ENCODE results near the gene CPD. TPM values are rescaled to one million over a fixed set of nuclear protein-coding genes. Genes with fewer than 3 reads are reported as not detected.
A peak's percentile ranks its signal among the peaks of the same experiment; 100 is the strongest.

The CPD gene
- total and polyA plus RNA-seq, 2 experiments from 2014 or later, result 28.0 to 121 TPM

GRCh38 chr17:30514895-30515596 is 136.3 kb downstream of the CPD start:
- WGBS, 2 experiments (ENCODE audit: low coverage in 1 of 2, low lambda C conversion rate in 2 of 2, missing lambda C conversion rate in 2 of 2), result 93 to 94% methylated on average over 3 of the region's 3 CpGs
- no peak overlapping the region for H3K4me3 ChIP-seq
- H3K27ac ChIP-seq, result no peak overlapping the region
- no peak overlapping the region for H3K4me2 ChIP-seq (ENCODE audit: unreplicated experiment)
- peaks cover 36% of the 10 kb centered on the region for H3K79me2 ChIP-seq (ENCODE audit: insufficient read depth)
- peaks cover 28% of the 10 kb centered on the region; the same call in 1 of the 2 replicates for H3K36me3 ChIP-seq (ENCODE audit: low read depth)
- no peak overlapping the region for H3K9ac ChIP-seq
- peaks cover 26% of the 10 kb centered on the region for H3K4me1 ChIP-seq (ENCODE audit: insufficient read depth)
- in situ Hi-C loops (cut with MboI), result loop anchor here (25.0 kb wide), 1 partner anchor 197 kb away; no protein-coding TSS in a partner anchor
- H3K9me3 ChIP-seq (ENCODE audit: low read depth), result no peaks in the 10 kb centered on the region
- no peaks in the 10 kb centered on the region for H3K9me2 ChIP-seq (ENCODE audit: insufficient read depth)
- H2AFZ ChIP-seq, result no peak overlapping the region
- DNase-seq, result no peak
- H3K27me3 ChIP-seq (replicated peaks; ENCODE audit: insufficient read depth), result no peaks in the 10 kb centered on the region
- TF ChIP-seq EZH2phosphoT487 (IDR thresholded peaks at IDR 0.05; ENCODE audit: insufficient read depth, low read depth) (no peak), EZH2 (IDR thresholded peaks at IDR 0.05; ENCODE audit: insufficient read depth, poor library complexity, severe bottlenecking) (no peak)
- H3F3A ChIP-seq (ENCODE audit: insufficient read depth), result peaks cover 47% of the 10 kb centered on the region
- H4K20me1 ChIP-seq (ENCODE audit: insufficient read depth), result no peaks in the 10 kb centered on the region

- Histone ChIP-seq H2AFZ (no peak overlapping the region), H3K9ac (no peak overlapping the region), H3K27ac (peak overlapping the region; percentile 97), H3K4me2 (ENCODE audit: unreplicated experiment) (no peak overlapping the region), H3K79me2 (ENCODE audit: insufficient read depth) (peaks cover 46% of the 10 kb centered on the region), H3F3A (ENCODE audit: insufficient read depth) (peaks cover 47% of the 10 kb centered on the region), H3K27me3 (replicated peaks; ENCODE audit: insufficient read depth) (no peaks in the 10 kb centered on the region), H3K9me3 (ENCODE audit: low read depth) (no peaks in the 10 kb centered on the region), H3K9me2 (ENCODE audit: insufficient read depth) (no peaks in the 10 kb centered on the region), H3K4me3 (no peak overlapping the region), H3K36me3 (ENCODE audit: low read depth) (peaks cover 17% of the 10 kb centered on the region; the same call in 1 of the 2 replicates), H3K4me1 (ENCODE audit: insufficient read depth) (peaks cover 39% of the 10 kb centered on the region), H4K20me1 (ENCODE audit: insufficient read depth) (no peaks in the 10 kb centered on the region)
- TF ChIP-seq EZH2 (IDR thresholded peaks at IDR 0.05; ENCODE audit: insufficient read depth, poor library complexity, severe bottlenecking), result no peak
- TF ChIP-seq EZH2phosphoT487 (IDR thresholded peaks at IDR 0.05; ENCODE audit: insufficient read depth, low read depth), result no peak
- in situ Hi-C loops (cut with MboI), result loop anchor here (25.0 kb wide), 1 partner anchor 195 kb away; no protein-coding TSS in a partner anchor
- peak; percentile 66 for DNase-seq
- WGBS, 2 experiments (ENCODE audit: low coverage in 1 of 2, low lambda C conversion rate in 2 of 2, missing lambda C conversion rate in 2 of 2), result 10 to 18% methylated on average over 1 of the region's 1 CpG
Measured at GRCh38 chr17:30517786-30518185, 139.1 kb downstream of the CPD start.

- H3K9me3 ChIP-seq (ENCODE audit: low read depth), result no peaks in the 10 kb centered on the region
- WGBS, 2 experiments (ENCODE audit: low coverage in 1 of 2, low lambda C conversion rate in 2 of 2, missing lambda C conversion rate in 2 of 2), result 21 to 28% methylated on average over 5 of the region's 5 CpGs
- H2AFZ ChIP-seq, result 0 out of 2 replicates have a peak overlapping the region, but pooled peaks have one; percentile 28
- H3K4me1 ChIP-seq (ENCODE audit: insufficient read depth), result peaks cover 34% of the 10 kb centered on the region
- H3K9me2 ChIP-seq (ENCODE audit: insufficient read depth), result no peaks in the 10 kb centered on the region
- peaks cover 11% of the 10 kb centered on the region for H3K36me3 ChIP-seq (ENCODE audit: low read depth)
- peak overlapping the region; percentile 83 for H3K9ac ChIP-seq
- H4K20me1 ChIP-seq (ENCODE audit: insufficient read depth), result no peaks in the 10 kb centered on the region
- H3F3A ChIP-seq (ENCODE audit: insufficient read depth), result peaks cover 43% of the 10 kb centered on the region
- peaks cover 41% of the 10 kb centered on the region for H3K79me2 ChIP-seq (ENCODE audit: insufficient read depth)
- peak overlapping the region; percentile 58; the same call in 1 of the 2 replicates for H3K4me3 ChIP-seq
- no peak for TF ChIP-seq EZH2phosphoT487 (IDR thresholded peaks at IDR 0.05; ENCODE audit: insufficient read depth, low read depth)
- TF ChIP-seq EZH2 (IDR thresholded peaks at IDR 0.05; ENCODE audit: insufficient read depth, poor library complexity, severe bottlenecking), result no peak
- peak overlapping the region; percentile 97 for H3K27ac ChIP-seq
- DNase-seq, result peak; percentile 48
- H3K27me3 ChIP-seq (replicated peaks; ENCODE audit: insufficient read depth), result no peaks in the 10 kb centered on the region
- in situ Hi-C loops (cut with MboI), result loop anchor here (25.0 kb wide), 1 partner anchor 193 kb away; no protein-coding TSS in a partner anchor
- H3K4me2 ChIP-seq (ENCODE audit: unreplicated experiment), result peak overlapping the region; percentile 87
Measured at GRCh38 chr17:30519166-30519565, 140.4 kb downstream of the CPD start.

Small RNA genes within 50 kb of the gene (small RNA-seq; reads per million reads assigned to genes)
- not detected for gene RF00019 (ENCODE audit: low read depth, low replicate concordance)
- not detected for gene RNU6-990P (ENCODE audit: low read depth, low replicate concordance)

Other genes starting within 250 kb of the CPD start
- gene SLC6A4, start 143.2 kb upstream of the CPD start, total RNA-seq (2014; rRNA removed; shearing (Covaris generic)), result not detected in 2 replicates
- 0.03 and 0.05 TPM in 2 replicates for gene SLC6A4, start 143.2 kb upstream of the CPD start, polyA plus RNA-seq (2016; fragmentation: Nextera tagmentation; extraction: Ambion mirVana)
- 17.3 and 18.8 TPM in 2 replicates for gene BLMH, start 87.0 kb upstream of the CPD start, total RNA-seq (2014; rRNA removed; shearing (Covaris generic))
- 22.4 and 22.9 TPM in 2 replicates for gene BLMH, start 87.0 kb upstream of the CPD start, polyA plus RNA-seq (2016; fragmentation: Nextera tagmentation; extraction: Ambion mirVana)
- gene TMIGD1, start 44.9 kb upstream of the CPD start, total RNA-seq (2014; rRNA removed; shearing (Covaris generic)), result not detected in 2 replicates
- not detected in 2 replicates for gene TMIGD1, start 44.9 kb upstream of the CPD start, polyA plus RNA-seq (2016; fragmentation: Nextera tagmentation; extraction: Ambion mirVana)
- gene GOSR1, start 98.5 kb downstream of the CPD start, total RNA-seq (2014; rRNA removed; shearing (Covaris generic)), result 16.9 and 20.2 TPM in 2 replicates
- 44.2 and 44.8 TPM in 2 replicates for gene GOSR1, start 98.5 kb downstream of the CPD start, polyA plus RNA-seq (2016; fragmentation: Nextera tagmentation; extraction: Ambion mirVana)